ENCODE results near the gene TUBB1.
A peak's percentile ranks its signal among the peaks of the same experiment; 100 is the strongest.

The TUBB1 gene

GRCh38 chr20:59062081-59062480 is 42.9 kb downstream of the TUBB1 start:
- H3K4me3 ChIP-seq: no peak overlapping the region
- H3K36me3 ChIP-seq (replicated peaks): no peaks in the 10 kb centered on the region
- in situ Hi-C loops (cut with MboI; ENCODE audit: low sequenced_read_pairs): no loop called here
- no peaks in the 10 kb centered on the region for H3K9me3 ChIP-seq
- no peak for DNase-seq (ENCODE audit: low spot score in 2 of 2)
- H3K27me3 ChIP-seq (ENCODE audit: low read depth): no peaks in the 10 kb centered on the region
- H3K4me1 ChIP-seq: peaks cover 11% of the 10 kb centered on the region

GRCh38 chr20:59063358-59064213 is 44.4 kb downstream of the TUBB1 start:
- Histone ChIP-seq H3K36me3 (replicated peaks) (no peaks in the 10 kb centered on the region), H3K4me3 (no peak overlapping the region), H3K4me1 (peaks cover 11% of the 10 kb centered on the region), H3K27me3 (ENCODE audit: low read depth) (no peaks in the 10 kb centered on the region), H3K9me3 (no peaks in the 10 kb centered on the region)
- in situ Hi-C loops (cut with MboI; ENCODE audit: low sequenced_read_pairs): no loop called here
- peak; percentile 16 to 20 for DNase-seq (ENCODE audit: low spot score in 2 of 2)

- in situ Hi-C loops (cut with MboI; ENCODE audit: low sequenced_read_pairs): no loop called here
- Histone ChIP-seq H3K27me3 (ENCODE audit: low read depth) (no peaks in the 10 kb centered on the region), H3K4me3 (no peak overlapping the region), H3K9me3 (no peaks in the 10 kb centered on the region), H3K4me1 (peaks cover 11% of the 10 kb centered on the region), H3K36me3 (replicated peaks) (no peaks in the 10 kb centered on the region)
- peak; percentile 26 to 58 for DNase-seq (ENCODE audit: low spot score in 2 of 2)
Measured at GRCh38 chr20:59064214-59064722, 45.0 kb downstream of the TUBB1 start.

- in situ Hi-C loops (cut with MboI; ENCODE audit: low sequenced_read_pairs): no loop called here
- H3K9me3 ChIP-seq: no peaks in the 10 kb centered on the region
- H3K4me1 ChIP-seq: peaks cover 8% of the 10 kb centered on the region
- H3K4me3 ChIP-seq: no peak overlapping the region
- no peak for DNase-seq (ENCODE audit: low spot score in 2 of 2)
- H3K36me3 ChIP-seq (replicated peaks): no peaks in the 10 kb centered on the region
- H3K27me3 ChIP-seq (ENCODE audit: low read depth): 0 out of 2 replicates have a peak, but pooled peaks cover 2% of the 10 kb centered on the region
Measured at GRCh38 chr20:59068534-59068933, 49.3 kb downstream of the TUBB1 start.

- DNase-seq (ENCODE audit: low spot score in 2 of 2): no peak
- Histone ChIP-seq H3K4me3 (no peak overlapping the region), H3K36me3 (replicated peaks) (no peaks in the 10 kb centered on the region), H3K9me3 (no peaks in the 10 kb centered on the region), H3K27me3 (ENCODE audit: low read depth) (0 out of 2 replicates have a peak, but pooled peaks cover 2% of the 10 kb centered on the region), H3K4me1 (peaks cover 3% of the 10 kb centered on the region; the same call in 1 of the 2 replicates)
- in situ Hi-C loops (cut with MboI; ENCODE audit: low sequenced_read_pairs): no loop called here
Measured at GRCh38 chr20:59069026-59069425, 49.8 kb downstream of the TUBB1 start.

GRCh38 chr20:59071216-59071615 is 52.0 kb downstream of the TUBB1 start:
- in situ Hi-C loops (cut with MboI; ENCODE audit: low sequenced_read_pairs): no loop called here
- no peak for DNase-seq (ENCODE audit: low spot score in 2 of 2)
- Histone ChIP-seq H3K4me1 (peaks cover 6% of the 10 kb centered on the region), H3K27me3 (ENCODE audit: low read depth) (0 out of 2 replicates have a peak, but pooled peaks cover 11% of the 10 kb centered on the region), H3K4me3 (no peak overlapping the region), H3K9me3 (no peaks in the 10 kb centered on the region), H3K36me3 (replicated peaks) (no peaks in the 10 kb centered on the region)

- Histone ChIP-seq H3K9me3 (no peaks in the 10 kb centered on the region), H3K27me3 (ENCODE audit: low read depth) (peaks cover 18% of the 10 kb centered on the region), H3K4me1 (peaks cover 6% of the 10 kb centered on the region), H3K36me3 (replicated peaks) (no peaks in the 10 kb centered on the region), H3K4me3 (no peak overlapping the region)
- DNase-seq (ENCODE audit: low spot score in 2 of 2): no peak
- in situ Hi-C loops (cut with MboI; ENCODE audit: low sequenced_read_pairs): no loop called here
Measured at GRCh38 chr20:59073582-59073981, 54.4 kb downstream of the TUBB1 start.

- peak in 1 of 2 experiments; percentile 13 for DNase-seq (ENCODE audit: low spot score in 2 of 2)
- peaks cover 18% of the 10 kb centered on the region for H3K27me3 ChIP-seq (ENCODE audit: low read depth)
- in situ Hi-C loops (cut with MboI; ENCODE audit: low sequenced_read_pairs): no loop called here
- H3K36me3 ChIP-seq (replicated peaks): no peaks in the 10 kb centered on the region
- peaks cover 6% of the 10 kb centered on the region for H3K4me1 ChIP-seq
- no peaks in the 10 kb centered on the region for H3K9me3 ChIP-seq
- no peak overlapping the region for H3K4me3 ChIP-seq
Measured at GRCh38 chr20:59074456-59074855, 55.2 kb downstream of the TUBB1 start.

- Histone ChIP-seq H3K4me3 (no peak overlapping the region), H3K27me3 (ENCODE audit: low read depth) (peaks cover 18% of the 10 kb centered on the region), H3K4me1 (peaks cover 6% of the 10 kb centered on the region), H3K36me3 (replicated peaks) (no peaks in the 10 kb centered on the region), H3K9me3 (no peaks in the 10 kb centered on the region)
- DNase-seq (ENCODE audit: low spot score in 2 of 2): no peak
- in situ Hi-C loops (cut with MboI; ENCODE audit: low sequenced_read_pairs): loop anchor here (25.0 kb wide), 1 partner anchor 336 kb away; no protein-coding TSS in a partner anchor
Measured at GRCh38 chr20:59075934-59076508, 56.8 kb downstream of the TUBB1 start.

Data from HAP-1 (cell line).